Gastrocnemius medialis (tissue), 4 donors: ENCODE measurements around the gene TMED1.

Experiments used
- POLR2A ChIP-seq, 2 donors: fragments of 450-650 bp; IDR thresholded peaks; one replicate each; pipeline ENCODE4 v1.6.1; 2017; ENCODE audit warnings: antibody characterized with exemption in 2 of 2, mild to moderate bottlenecking in 2 of 2, moderate library complexity in 2 of 2
- TF ChIP-seq, protein P1 (sequence below), 5 experiments: fragments of 450-650 bp in 3 of 5; fragments of 200-600 bp in 2 of 5; sonication (generic) in 2 of 5; IDR thresholded peaks in 4 of 5; conservative IDR thresholded peaks in 1 of 5; 1 replicate in 4 of 5; 2 replicates in 1 of 5; pipeline ENCODE4 v1.5.1; 2016 to 2019; ENCODE audit warnings: antibody characterized with exemption in 5 of 5, mild to moderate bottlenecking in 3 of 5, moderate library complexity in 3 of 5

- TF ChIP-seq, protein P1, sequence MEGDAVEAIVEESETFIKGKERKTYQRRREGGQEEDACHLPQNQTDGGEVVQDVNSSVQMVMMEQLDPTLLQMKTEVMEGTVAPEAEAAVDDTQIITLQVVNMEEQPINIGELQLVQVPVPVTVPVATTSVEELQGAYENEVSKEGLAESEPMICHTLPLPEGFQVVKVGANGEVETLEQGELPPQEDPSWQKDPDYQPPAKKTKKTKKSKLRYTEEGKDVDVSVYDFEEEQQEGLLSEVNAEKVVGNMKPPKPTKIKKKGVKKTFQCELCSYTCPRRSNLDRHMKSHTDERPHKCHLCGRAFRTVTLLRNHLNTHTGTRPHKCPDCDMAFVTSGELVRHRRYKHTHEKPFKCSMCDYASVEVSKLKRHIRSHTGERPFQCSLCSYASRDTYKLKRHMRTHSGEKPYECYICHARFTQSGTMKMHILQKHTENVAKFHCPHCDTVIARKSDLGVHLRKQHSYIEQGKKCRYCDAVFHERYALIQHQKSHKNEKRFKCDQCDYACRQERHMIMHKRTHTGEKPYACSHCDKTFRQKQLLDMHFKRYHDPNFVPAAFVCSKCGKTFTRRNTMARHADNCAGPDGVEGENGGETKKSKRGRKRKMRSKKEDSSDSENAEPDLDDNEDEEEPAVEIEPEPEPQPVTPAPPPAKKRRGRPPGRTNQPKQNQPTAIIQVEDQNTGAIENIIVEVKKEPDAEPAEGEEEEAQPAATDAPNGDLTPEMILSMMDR (IDR thresholded peaks at IDR 0.05 in 4 of 5, conservative IDR thresholded peaks at IDR 0.05 in 1 of 5), result no peak
- no peak for TF ChIP-seq POLR2A (IDR thresholded peaks at IDR 0.05)
Observed at GRCh38 chr19:10862561-10863106, 26.6 kb upstream of the TMED1 start.
